Fibroblast of mammary gland (primary cell): ENCODE measurements around the gene MYO3B.

Source experiments
- DNase-seq: peaks from one replicate; pipeline ENCODE4 v3.0.0-alpha.2; 2010; ENCODE audit warnings: low read depth
- H3K4me3 ChIP-seq: 2 replicates; pipeline ENCODE4 v1.5.1; 2011; ENCODE audit warnings: low read depth, mild to moderate bottlenecking, low read length, moderate library complexity; ENCODE audit not compliant: control insufficient read depth
- TF ChIP-seq, protein P1 (sequence below): conservative IDR thresholded peaks from 2 replicates; pipeline ENCODE4 v1.5.1; 2011; ENCODE audit warnings: low read depth, low read length, inconsistent platforms; ENCODE audit not compliant: control insufficient read depth, insufficient read depth

Gene MYO3B

DNA sequence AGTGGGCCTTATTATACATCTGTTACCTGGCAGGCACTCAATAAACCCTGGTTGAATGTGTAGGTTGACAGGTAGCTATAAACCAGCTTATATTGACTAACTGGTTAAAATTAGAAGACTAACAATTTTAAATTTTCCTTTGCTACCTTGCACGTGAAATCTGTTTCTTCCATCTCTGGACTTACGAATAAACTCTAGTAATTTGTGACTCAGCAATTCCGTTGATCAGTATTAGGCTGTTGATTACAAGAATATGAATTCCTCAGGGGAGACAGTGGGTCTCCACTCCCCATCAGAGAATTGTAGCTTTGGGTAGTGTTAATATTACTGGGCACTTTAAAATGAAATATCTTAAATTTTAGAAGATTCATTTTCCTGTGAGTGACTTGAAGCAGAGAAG lies 399.4 kb downstream of the MYO3B start:
- no peak for DNase-seq
- no peak overlapping the region for H3K4me3 ChIP-seq
- TF ChIP-seq, protein P1, sequence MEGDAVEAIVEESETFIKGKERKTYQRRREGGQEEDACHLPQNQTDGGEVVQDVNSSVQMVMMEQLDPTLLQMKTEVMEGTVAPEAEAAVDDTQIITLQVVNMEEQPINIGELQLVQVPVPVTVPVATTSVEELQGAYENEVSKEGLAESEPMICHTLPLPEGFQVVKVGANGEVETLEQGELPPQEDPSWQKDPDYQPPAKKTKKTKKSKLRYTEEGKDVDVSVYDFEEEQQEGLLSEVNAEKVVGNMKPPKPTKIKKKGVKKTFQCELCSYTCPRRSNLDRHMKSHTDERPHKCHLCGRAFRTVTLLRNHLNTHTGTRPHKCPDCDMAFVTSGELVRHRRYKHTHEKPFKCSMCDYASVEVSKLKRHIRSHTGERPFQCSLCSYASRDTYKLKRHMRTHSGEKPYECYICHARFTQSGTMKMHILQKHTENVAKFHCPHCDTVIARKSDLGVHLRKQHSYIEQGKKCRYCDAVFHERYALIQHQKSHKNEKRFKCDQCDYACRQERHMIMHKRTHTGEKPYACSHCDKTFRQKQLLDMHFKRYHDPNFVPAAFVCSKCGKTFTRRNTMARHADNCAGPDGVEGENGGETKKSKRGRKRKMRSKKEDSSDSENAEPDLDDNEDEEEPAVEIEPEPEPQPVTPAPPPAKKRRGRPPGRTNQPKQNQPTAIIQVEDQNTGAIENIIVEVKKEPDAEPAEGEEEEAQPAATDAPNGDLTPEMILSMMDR = no peak

DNA sequence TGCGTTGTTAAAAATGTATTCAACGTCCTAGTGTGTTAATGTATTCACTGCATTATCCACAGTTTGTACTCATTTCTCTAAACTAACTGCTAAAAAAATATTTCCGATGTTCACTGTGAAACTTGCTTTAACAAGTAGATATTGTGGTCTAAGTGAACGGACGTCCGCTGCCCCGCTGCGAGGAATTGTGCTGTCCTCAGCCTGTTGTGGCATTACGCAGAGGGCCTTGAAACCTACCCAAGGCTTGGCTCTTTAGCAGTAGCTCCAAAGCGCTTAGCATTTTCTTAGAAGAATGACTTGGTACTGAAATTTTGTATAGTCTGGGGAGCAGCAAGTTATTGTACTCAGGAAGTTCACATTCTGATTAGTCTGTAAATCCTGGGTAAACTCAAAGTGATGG lies 400.7 kb downstream of the MYO3B start:
- H3K4me3 ChIP-seq = no peak overlapping the region
- no peak for DNase-seq
- TF ChIP-seq, protein P1 = no peak

DNA sequence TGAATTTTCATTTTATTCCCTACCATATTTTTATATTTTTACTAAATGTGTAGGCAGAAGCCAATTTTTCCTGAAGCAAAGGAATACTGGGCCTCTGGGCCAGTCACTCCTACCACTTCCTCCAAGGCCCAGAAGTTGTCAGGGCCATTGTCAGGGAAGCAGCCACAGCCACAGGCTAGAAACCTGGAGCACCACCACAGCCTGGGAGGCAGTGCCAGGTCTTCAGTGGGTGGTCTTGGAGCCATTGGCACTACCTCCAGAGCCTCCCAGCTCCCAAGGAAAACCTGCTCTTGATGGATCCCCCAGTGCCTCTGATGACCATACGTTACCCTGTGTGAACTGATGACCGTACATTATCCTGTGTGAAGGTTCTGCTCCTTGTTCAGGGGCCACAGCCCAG lies 401.6 kb downstream of the MYO3B start:
- no peak overlapping the region for H3K4me3 ChIP-seq
- TF ChIP-seq, protein P1 = no peak
- DNase-seq = no peak

DNA sequence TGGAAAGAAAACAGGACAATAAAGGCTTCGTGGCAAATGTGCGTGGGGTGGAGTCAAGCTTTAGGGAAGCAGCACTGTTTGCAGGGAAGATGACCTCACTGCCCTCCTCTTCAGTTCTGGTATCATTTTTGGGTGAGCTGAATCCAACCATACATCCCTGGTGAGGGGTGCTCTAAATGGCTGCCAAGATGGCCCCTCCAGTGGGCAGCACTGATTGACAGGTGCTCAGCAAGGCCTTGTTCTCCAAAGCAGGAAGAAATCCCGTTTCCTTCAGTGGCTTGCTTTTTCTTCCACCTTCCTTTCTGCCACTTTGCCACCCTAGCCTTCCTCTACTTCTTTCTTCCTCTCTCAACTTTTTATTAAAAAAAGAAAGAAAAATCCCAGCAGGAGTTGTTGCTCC lies 404.4 kb downstream of the MYO3B start:
- no peak for DNase-seq
- TF ChIP-seq, protein P1 = no peak
- H3K4me3 ChIP-seq = no peak overlapping the region

DNA sequence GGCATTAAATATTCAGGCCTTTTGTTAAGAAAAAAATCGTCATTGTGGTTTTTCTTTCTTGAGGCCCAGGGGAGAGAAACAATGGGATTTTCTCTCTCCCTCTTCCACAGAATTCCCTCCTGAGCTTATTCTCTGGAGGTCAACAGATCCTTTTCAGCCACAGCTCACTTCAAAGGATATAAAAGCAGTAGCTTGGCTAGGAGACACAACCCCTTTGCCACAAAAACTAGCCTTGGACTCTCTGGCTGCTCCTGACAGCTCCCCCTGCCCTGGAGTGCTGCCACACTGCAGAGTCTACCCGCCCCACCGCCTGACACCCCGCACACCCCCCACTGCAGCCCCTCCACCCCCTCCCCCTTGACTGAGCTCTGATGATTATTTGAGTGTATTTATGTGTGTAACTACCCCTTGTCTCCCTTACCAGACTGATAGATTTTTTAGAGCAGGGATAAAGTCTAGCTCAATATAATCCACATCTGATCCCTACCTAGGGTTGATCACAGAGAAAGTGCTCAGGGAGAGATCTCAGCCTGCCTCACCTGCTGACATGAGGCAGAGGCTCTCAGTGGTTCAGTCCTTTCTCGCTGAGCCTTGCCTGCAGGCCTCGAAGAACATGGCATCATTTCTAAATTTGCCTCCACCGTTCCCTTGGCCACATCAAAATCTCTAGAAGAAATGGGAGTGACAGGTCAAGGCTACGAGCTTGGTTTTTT lies 405.0 kb downstream of the MYO3B start:
- no peak overlapping the region for H3K4me3 ChIP-seq
- TF ChIP-seq, protein P1 = no peak
- no peak for DNase-seq

DNA sequence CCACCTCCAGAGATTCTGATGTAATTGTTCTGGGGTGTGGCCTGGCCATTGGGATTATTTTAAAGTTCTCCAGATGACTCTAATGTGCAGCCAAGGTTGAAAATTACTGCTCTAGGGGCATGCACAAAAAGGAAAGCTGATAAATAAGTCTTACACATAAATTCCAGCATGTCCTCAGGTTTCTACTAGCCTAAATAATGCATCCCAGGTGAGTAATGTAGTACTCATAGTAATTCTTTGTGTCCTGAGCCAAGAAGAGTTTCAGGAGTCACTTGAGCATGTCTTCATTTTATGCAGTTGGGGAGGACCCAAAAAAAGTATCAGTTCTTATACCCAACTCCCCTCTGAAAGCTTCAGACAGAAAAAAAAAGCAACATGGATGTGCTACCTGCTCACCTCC lies 407.1 kb downstream of the MYO3B start:
- no peak for DNase-seq
- H3K4me3 ChIP-seq = no peak overlapping the region
- TF ChIP-seq, protein P1 = no peak
